ENCODE results near the gene ZNF786.
A peak's percentile ranks its signal among the peaks of the same experiment; 100 is the strongest.

Gene ZNF786

GRCh38 chr7:149028346-149029109 lies 62.0 kb downstream of the ZNF786 start, which contains the start of gene PDIA4:
PDIA4 (minus strand) TSS chr7:149028505; CDS start chr7:149028408, 97 bp downstream.
- DNase-seq, result peak; percentile 99

- no peak for DNase-seq
Observed at GRCh38 chr7:149027611-149028345, 62.7 kb downstream of the ZNF786 start.

GRCh38 chr7:149027055-149027454 lies 63.5 kb downstream of the ZNF786 start:
- DNase-seq, result no peak

- DNase-seq, result no peak
Observed at GRCh38 chr7:149023662-149024061, 66.9 kb downstream of the ZNF786 start.

GRCh38 chr7:149022756-149023360 lies 67.7 kb downstream of the ZNF786 start:
- no peak for DNase-seq

GRCh38 chr7:149021725-149022062 lies 68.8 kb downstream of the ZNF786 start:
- DNase-seq, result no peak

GRCh38 chr7:149020483-149020882 lies 70.0 kb downstream of the ZNF786 start:
- DNase-seq, result no peak
